H9 (cell line): ENCODE results near the gene SCAND1. TPM values are rescaled to one million over a fixed set of nuclear protein-coding genes. Genes with fewer than 3 reads are reported as not detected.

Source experiments
- DNase-seq: peaks from one replicate; pipeline ENCODE4 v3.0.0-alpha.2; 2017
- H2AFZ ChIP-seq: one replicate; pipeline ENCODE4 v1.6.1; 2013; ENCODE audit warnings: mild to moderate bottlenecking, low read length, control low read depth, moderate library complexity
- H2AK5ac ChIP-seq: 2 replicates; pipeline ENCODE4 v1.6.1; 2013; ENCODE audit warnings: low read length, control low read depth, mixed read lengths; ENCODE audit not compliant: insufficient read length
- H2BK120ac ChIP-seq: one replicate; pipeline ENCODE4 v1.6.1; 2013; ENCODE audit warnings: low read depth, mild to moderate bottlenecking, low read length, control low read depth, inconsistent platforms; ENCODE audit not compliant: poor library complexity, severe bottlenecking
- H2BK12ac ChIP-seq: 2 replicates; pipeline ENCODE4 v1.6.1; 2013; ENCODE audit warnings: low read length, control low read depth, mixed read lengths, low read depth; ENCODE audit not compliant: insufficient read length
- H2BK15ac ChIP-seq: 2 replicates; pipeline ENCODE4 v1.6.1; 2013; ENCODE audit warnings: low read depth, low read length, control low read depth
- H2BK20ac ChIP-seq: one replicate; pipeline ENCODE4 v1.6.1; 2013; ENCODE audit warnings: low read depth, mild to moderate bottlenecking, low read length, control low read depth, inconsistent platforms; ENCODE audit not compliant: poor library complexity, severe bottlenecking
- H2BK5ac ChIP-seq: 2 replicates; pipeline ENCODE4 v1.6.1; 2013; ENCODE audit warnings: low read length, control low read depth, mixed read lengths; ENCODE audit not compliant: insufficient read length
- H3K14ac ChIP-seq: 2 replicates; pipeline ENCODE4 v1.6.1; 2013; ENCODE audit warnings: low read length, control low read depth; ENCODE audit not compliant: insufficient read depth
- H3K18ac ChIP-seq: 2 replicates; pipeline ENCODE4 v1.6.1; 2013; ENCODE audit warnings: low read depth, mild to moderate bottlenecking, mixed read lengths, low read length, control low read depth; ENCODE audit not compliant: insufficient read length
- H3K23ac ChIP-seq: 2 replicates; pipeline ENCODE4 v1.6.1; 2013; ENCODE audit warnings: low read length, control low read depth, mixed read lengths, low read depth; ENCODE audit not compliant: insufficient read length
- H3K23me2 ChIP-seq: 2 replicates; pipeline ENCODE4 v1.6.1; 2013; ENCODE audit warnings: low read depth, mild to moderate bottlenecking, mixed read lengths, low read length, control low read depth; ENCODE audit not compliant: insufficient read length, poor library complexity, severe bottlenecking
- H3K27ac ChIP-seq: 2 replicates; pipeline ENCODE4 v1.5.1; 2013; ENCODE audit warnings: low read length, control low read depth, mixed read lengths, low read depth; ENCODE audit not compliant: insufficient read length
- H3K27me3 ChIP-seq: 2 replicates; pipeline ENCODE4 v1.6.1; 2013; ENCODE audit warnings: low read length, control low read depth, inconsistent platforms; ENCODE audit not compliant: insufficient read depth
- H3K4ac ChIP-seq: 2 replicates; pipeline ENCODE4 v1.6.1; 2013; ENCODE audit warnings: low read depth, mild to moderate bottlenecking, control low read depth, inconsistent platforms, low read length, moderate library complexity
- H3K4me1 ChIP-seq: 2 replicates; pipeline ENCODE4 v1.6.1; 2013; ENCODE audit warnings: low read length, control low read depth, inconsistent platforms; ENCODE audit not compliant: insufficient read depth
- H3K4me2 ChIP-seq: 2 replicates; pipeline ENCODE4 v1.6.1; 2013; ENCODE audit warnings: low read length, control low read depth, mixed read lengths; ENCODE audit not compliant: insufficient read length, insufficient read depth
- H3K56ac ChIP-seq: 2 replicates; pipeline ENCODE4 v1.6.1; 2013; ENCODE audit warnings: low read depth, mild to moderate bottlenecking, mixed read lengths, low read length, control low read depth; ENCODE audit not compliant: insufficient read length
- H3K79me1 ChIP-seq: 2 replicates; pipeline ENCODE4 v1.6.1; 2013; ENCODE audit warnings: low read depth, mild to moderate bottlenecking, moderate library complexity, low read length, control low read depth, inconsistent platforms; ENCODE audit not compliant: insufficient read depth, poor library complexity, severe bottlenecking
- H3K79me2 ChIP-seq: 2 replicates; pipeline ENCODE4 v1.6.1; 2013; ENCODE audit warnings: low read length, control low read depth, inconsistent platforms; ENCODE audit not compliant: insufficient read depth
- H3K9ac ChIP-seq: 2 replicates; pipeline ENCODE4 v1.6.1; 2013; ENCODE audit warnings: low read length, control low read depth, mixed read lengths; ENCODE audit not compliant: insufficient read length; ENCODE audit errors: extremely low read depth
- H3K9me3 ChIP-seq: one replicate; pipeline ENCODE4 v1.6.1; 2013; ENCODE audit warnings: low read depth, low read length, inconsistent platforms; ENCODE audit not compliant: control insufficient read depth
- H3T11ph ChIP-seq: one replicate; pipeline ENCODE4 v1.6.1; 2013; ENCODE audit warnings: mild to moderate bottlenecking, low read length, control low read depth, inconsistent platforms
- H4K20me1 ChIP-seq: one replicate; pipeline ENCODE4 v1.6.1; 2013; ENCODE audit not compliant: control insufficient read depth, insufficient read length, insufficient read depth
- H4K5ac ChIP-seq: 2 replicates; pipeline ENCODE4 v1.6.1; 2013; ENCODE audit warnings: low read depth, mild to moderate bottlenecking, mixed read lengths, low read length, control low read depth; ENCODE audit not compliant: insufficient read length
- H4K8ac ChIP-seq: replicated peaks from 2 replicates; pipeline ENCODE4 v1.6.1; 2013; ENCODE audit warnings: low read length, control low read depth, mixed read lengths, low read depth; ENCODE audit not compliant: insufficient read length
- H4K91ac ChIP-seq: 2 replicates; pipeline ENCODE4 v1.6.1; 2013; ENCODE audit warnings: low read depth, mild to moderate bottlenecking, moderate library complexity, mixed read lengths, low read length, control low read depth; ENCODE audit not compliant: insufficient read length
- H3K27ac Mint-ChIP-seq, 3 experiments: 2 replicates in 2 of 3; 3 replicates in 1 of 3; pipeline ENCODE4 v1.8.0; 2020 to 2021; ENCODE audit warnings: mixed read lengths in 3 of 3, mild to moderate bottlenecking in 1 of 3, moderate library complexity in 1 of 3
- H3K27me3 Mint-ChIP-seq: 2 replicates; pipeline ENCODE4 v1.8.0; 2021; ENCODE audit warnings: low read depth, mild to moderate bottlenecking, moderate library complexity, mixed read lengths
- H3K36me3 Mint-ChIP-seq, 3 experiments: 2 replicates in 2 of 3; 3 replicates in 1 of 3; pipeline ENCODE4 v1.8.0; 2020 to 2021; ENCODE audit warnings: low read depth in 3 of 3, mixed read lengths in 3 of 3; ENCODE audit not compliant: insufficient read depth in 1 of 3
- H3K4me1 Mint-ChIP-seq, 2 experiments: 2 replicates each; pipeline ENCODE4 v1.8.0; 2020; ENCODE audit warnings: mixed read lengths in 2 of 2
- H3K4me3 Mint-ChIP-seq, 2 experiments: 2 replicates in 1 of 2; 3 replicates in 1 of 2; pipeline ENCODE4 v1.8.0; 2020 to 2021; ENCODE audit warnings: mild to moderate bottlenecking in 2 of 2, mixed read lengths in 2 of 2, moderate library complexity in 1 of 2
- H3K9me3 Mint-ChIP-seq, 2 experiments: 2 replicates in 1 of 2; 3 replicates in 1 of 2; pipeline ENCODE4 v1.8.0; 2020; ENCODE audit warnings: mild to moderate bottlenecking in 2 of 2, mixed read lengths in 2 of 2, moderate library complexity in 1 of 2
- WGBS: extraction: QIAGEN DNeasy Blood & Tissue Kit; methylation state at CpG from one replicate; pipeline ENCODE4 v1.1.7; 2013; ENCODE audit warnings: missing lambda C conversion rate, low lambda C conversion rate, mixed read lengths; ENCODE audit not compliant: insufficient read length; ENCODE audit errors: extremely low coverage; 5-methylcytosine and 5-hydroxymethylcytosine counted together
- long read RNA-seq: library from polyadenylated mRNA; unstranded; transcript quantifications from one replicate; pipeline ENCODE4 v2.0.0, GENCODE V29; 2020
- total RNA-seq: library from RNA; stranded (reverse); gene quantifications from 2 replicates; pipeline ENCODE4 v1.2.1, GENCODE V29; 2021
- TF ChIP-seq, protein P1 (sequence below): fragments of 200-600 bp; sonication (generic); conservative IDR thresholded peaks from 3 replicates; pipeline ENCODE4 v1.8.0; 2021; ENCODE audit warnings: antibody characterized with exemption, mild to moderate bottlenecking

Gene SCAND1
- total RNA-seq, result 59.1 and 60.5 TPM in 2 replicates
- long read RNA-seq, transcript SCAND1-201 (2 exons, 902 nt), result major isoform, 40 of 96 reads
- long read RNA-seq, partial matches to known transcripts, result 0 of 96 reads
- long read RNA-seq, other reads (novel, unspliced or antisense), result 56 of 96 reads

DNA sequence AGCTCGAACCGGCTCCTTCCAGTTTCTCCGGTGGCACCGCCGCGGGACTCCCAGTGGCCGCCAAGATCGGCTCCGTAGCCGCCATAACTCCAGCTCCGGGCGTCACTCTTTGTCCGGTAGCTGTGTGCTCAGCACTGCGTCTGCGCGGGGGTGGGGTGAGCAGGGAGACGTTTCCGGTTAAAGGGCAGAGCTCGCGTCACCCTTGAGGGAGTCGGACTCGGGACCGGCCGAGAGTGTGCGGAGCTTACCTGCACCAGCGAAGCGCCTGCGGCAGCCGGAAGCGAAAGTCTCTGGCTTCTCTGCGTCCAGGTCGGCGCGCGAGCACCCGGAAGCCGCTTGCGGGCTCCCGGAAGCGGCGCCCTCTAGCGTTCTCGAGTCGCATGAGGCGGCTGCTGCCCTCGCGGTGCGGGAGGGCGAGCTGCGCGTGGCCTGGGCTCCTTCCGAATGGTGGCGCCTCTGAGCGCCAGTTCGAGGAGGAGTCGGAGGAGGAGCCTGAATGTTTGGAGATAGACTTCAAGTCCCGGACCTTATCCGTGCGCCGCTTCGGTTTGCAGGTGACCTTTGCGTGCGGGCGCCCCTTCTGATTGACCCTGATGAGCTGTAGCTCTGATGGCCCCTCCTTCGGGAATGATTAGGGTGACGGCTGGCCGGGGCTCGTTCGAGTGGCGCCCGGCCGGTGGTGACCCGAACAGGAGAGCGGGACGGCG lies at the start of gene SCAND1:
SCAND1 (minus strand) TSS at position 303 of the 707 bp plus-strand sequence; CDS start at position 85, 218 bp downstream.
- no peak within 1 kb of the TSS for H2BK20ac ChIP-seq
- H3K9me3 Mint-ChIP-seq, result no peaks in the 10 kb centered on the region
- 0 out of 2 replicates have a peak, but pooled peaks cover 2% of the 10 kb centered on the region for H3K79me2 ChIP-seq
- peak within 1 kb of the TSS; percentile 50 for H4K91ac ChIP-seq
- no peaks in the 10 kb centered on the region; the same call in 1 of the 2 replicates for H3K27me3 Mint-ChIP-seq
- peak within 1 kb of the TSS; percentile 65 for H3K4ac ChIP-seq
- WGBS, result no CpG with 5 or more reads among the region's 76 CpGs
- TF ChIP-seq, protein P1, sequence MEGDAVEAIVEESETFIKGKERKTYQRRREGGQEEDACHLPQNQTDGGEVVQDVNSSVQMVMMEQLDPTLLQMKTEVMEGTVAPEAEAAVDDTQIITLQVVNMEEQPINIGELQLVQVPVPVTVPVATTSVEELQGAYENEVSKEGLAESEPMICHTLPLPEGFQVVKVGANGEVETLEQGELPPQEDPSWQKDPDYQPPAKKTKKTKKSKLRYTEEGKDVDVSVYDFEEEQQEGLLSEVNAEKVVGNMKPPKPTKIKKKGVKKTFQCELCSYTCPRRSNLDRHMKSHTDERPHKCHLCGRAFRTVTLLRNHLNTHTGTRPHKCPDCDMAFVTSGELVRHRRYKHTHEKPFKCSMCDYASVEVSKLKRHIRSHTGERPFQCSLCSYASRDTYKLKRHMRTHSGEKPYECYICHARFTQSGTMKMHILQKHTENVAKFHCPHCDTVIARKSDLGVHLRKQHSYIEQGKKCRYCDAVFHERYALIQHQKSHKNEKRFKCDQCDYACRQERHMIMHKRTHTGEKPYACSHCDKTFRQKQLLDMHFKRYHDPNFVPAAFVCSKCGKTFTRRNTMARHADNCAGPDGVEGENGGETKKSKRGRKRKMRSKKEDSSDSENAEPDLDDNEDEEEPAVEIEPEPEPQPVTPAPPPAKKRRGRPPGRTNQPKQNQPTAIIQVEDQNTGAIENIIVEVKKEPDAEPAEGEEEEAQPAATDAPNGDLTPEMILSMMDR, result peak; percentile 99
- H2AK5ac ChIP-seq, result no peak within 1 kb of the TSS
- no peak within 1 kb of the TSS for H3T11ph ChIP-seq
- peak within 1 kb of the TSS; percentile 15 for H2BK5ac ChIP-seq
- no peak within 1 kb of the TSS for H2BK120ac ChIP-seq
- H2BK12ac ChIP-seq, result no peak within 1 kb of the TSS
- H3K4me1 Mint-ChIP-seq, result peaks cover 9% of the 10 kb centered on the region in 2 experiments
- H3K18ac ChIP-seq, result peak within 1 kb of the TSS; percentile 88
- H3K14ac ChIP-seq, result peak within 1 kb of the TSS; percentile 94
- H3K79me1 ChIP-seq, result no peaks in the 10 kb centered on the region
- H2AFZ ChIP-seq, result peak within 1 kb of the TSS; percentile 7
- peak within 1 kb of the TSS; percentile 33 for H4K5ac ChIP-seq
- no peaks in the 10 kb centered on the region for H3K4me1 ChIP-seq
- H3K23ac ChIP-seq, result no peak within 1 kb of the TSS
- no peaks in the 10 kb centered on the region for H3K9me3 ChIP-seq
- peaks cover 12% of the 10 kb centered on the region for H3K23me2 ChIP-seq
- no peaks in the 10 kb centered on the region; a peak in 1 of 7 replicates for H3K36me3 Mint-ChIP-seq
- no peaks in the 10 kb centered on the region for H4K20me1 ChIP-seq
- H2BK15ac ChIP-seq, result no peak within 1 kb of the TSS
- peak within 1 kb of the TSS; percentile 98 to 99 (median 99) for H3K27ac Mint-ChIP-seq
- H3K27me3 ChIP-seq, result 0 out of 2 replicates have a peak, but pooled peaks cover 1% of the 10 kb centered on the region
- peak; percentile 98 for DNase-seq
- H3K27ac ChIP-seq, result peak within 1 kb of the TSS; percentile 83
- peak within 1 kb of the TSS; percentile 90 to 98 for H3K4me3 Mint-ChIP-seq
- H3K9ac ChIP-seq, result peak within 1 kb of the TSS; percentile 93
- H3K4me2 ChIP-seq, result peak within 1 kb of the TSS; percentile 94
- no peak within 1 kb of the TSS for H3K56ac ChIP-seq
- H4K8ac ChIP-seq, result no peak within 1 kb of the TSS
